ENCODE measurements around the gene HOXC12. TPM values are rescaled to one million over a fixed set of nuclear protein-coding genes. Genes with fewer than 3 reads are reported as not detected.

The HOXC12 gene
- total RNA-seq, 1 experiment from 2014 or later = not detected

DNA sequence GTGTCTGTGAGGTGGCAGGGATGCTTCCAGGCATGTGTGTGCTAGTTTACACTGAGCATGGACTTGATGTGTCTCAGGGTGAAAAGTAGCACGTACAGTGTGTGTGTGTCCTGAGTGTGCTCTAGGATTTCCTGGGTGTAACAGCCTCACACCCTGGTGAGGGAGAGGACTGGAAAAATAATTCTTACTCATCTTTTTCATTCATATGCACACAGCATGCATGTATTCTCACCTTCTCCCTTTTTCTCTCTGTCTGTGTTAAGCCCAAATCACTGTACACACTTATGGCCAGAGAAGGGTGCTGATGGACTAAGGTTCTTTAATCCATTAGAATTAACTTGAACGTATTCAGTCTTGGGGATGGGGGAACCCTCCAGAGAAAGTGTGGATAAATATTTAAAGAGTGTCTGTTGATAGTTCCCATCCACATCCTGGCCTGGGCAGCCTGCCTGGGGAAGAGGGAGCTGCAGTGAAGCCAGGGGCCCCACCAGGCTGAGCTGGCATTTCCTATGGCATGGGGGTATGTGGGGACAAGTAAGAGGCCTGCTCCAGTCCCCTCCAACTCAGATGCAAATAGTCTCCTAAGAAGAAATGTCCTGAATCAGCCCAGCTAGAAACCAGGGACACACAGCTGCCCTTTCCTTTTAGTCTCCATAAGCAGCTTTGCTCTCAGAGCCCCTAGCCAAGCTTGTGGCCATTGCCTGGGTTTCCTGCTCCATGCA is 53.0 kb downstream of the HOXC12 start:
- in situ Hi-C loops (cut with HindIII; ENCODE audit: low pct_unique_long_range_greater_than_20kb, low sequenced_read_pairs) = no loop called here
- no peak for DNase-seq (ENCODE audit: low read depth, low spot score)

DNA sequence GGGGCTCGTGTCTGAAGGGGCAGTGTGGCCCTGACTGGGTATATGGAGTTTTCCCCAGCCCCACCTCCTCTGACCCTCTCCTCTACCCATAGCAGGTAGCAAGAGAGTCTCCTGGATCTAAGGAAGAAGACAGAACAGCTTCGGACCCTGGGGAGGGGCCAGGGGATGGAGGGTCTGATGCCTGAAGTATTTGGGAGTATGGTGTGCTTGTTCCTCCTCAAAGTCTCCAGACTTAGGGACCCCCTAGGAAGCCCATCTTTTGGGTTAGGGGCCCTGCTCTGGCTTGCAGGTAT is 53.5 kb downstream of the HOXC12 start:
- in situ Hi-C loops (cut with HindIII; ENCODE audit: low pct_unique_long_range_greater_than_20kb, low sequenced_read_pairs) = no loop called here
- DNase-seq (ENCODE audit: low read depth, low spot score) = no peak

Small RNA genes lying within 50 kb of the gene (small RNA-seq; reads per million reads assigned to genes)
- 0 reads per million in 2 experiments for gene AC012531.3
- 0 reads per million in 2 experiments for gene AC012531.4
- gene MIR196A2 = 0.02 to 13.1 reads per million in 2 experiments
- 0 reads per million in 2 experiments for gene RF01905
- gene RF01906 = 0 reads per million in 2 experiments

Other genes starting within 250 kb of the HOXC12 start
- gene CALCOCO1, start 227.5 kb upstream of the HOXC12 start, total RNA-seq (2014; rRNA removed; shearing (Covaris generic)) = 40.6 and 43.6 TPM in 2 replicates
- gene CISTR, start 202.9 kb upstream of the HOXC12 start, total RNA-seq (2014; rRNA removed; shearing (Covaris generic)) = not detected in 2 replicates
- gene HOXC13, start 16.1 kb upstream of the HOXC12 start, total RNA-seq (2014; rRNA removed; shearing (Covaris generic)) = 4.7 and 6.1 TPM in 2 replicates
- 0.51 and 0.61 TPM in 2 replicates for gene HOXC11, start 18.2 kb downstream of the HOXC12 start, total RNA-seq (2014; rRNA removed; shearing (Covaris generic))
- 0.08 TPM in 1 of 2 replicates, not detected in the other for gene HOTAIR, start 20.1 kb downstream of the HOXC12 start, total RNA-seq (2014; rRNA removed; shearing (Covaris generic))
- gene HOXC10, start 30.2 kb downstream of the HOXC12 start, total RNA-seq (2014; rRNA removed; shearing (Covaris generic)) = 0.45 and 0.53 TPM in 2 replicates
- 7.2 and 9.4 TPM in 2 replicates for gene HOXC9, start 45.3 kb downstream of the HOXC12 start, total RNA-seq (2014; rRNA removed; shearing (Covaris generic))
- 1.0 and 1.1 TPM in 2 replicates for gene HOXC8, start 54.1 kb downstream of the HOXC12 start, total RNA-seq (2014; rRNA removed; shearing (Covaris generic))
- gene HOXC6, start 73.5 kb downstream of the HOXC12 start, total RNA-seq (2014; rRNA removed; shearing (Covaris generic)) = 1.5 and 2.1 TPM in 2 replicates
- gene HOXC5, start 78.1 kb downstream of the HOXC12 start, total RNA-seq (2014; rRNA removed; shearing (Covaris generic)) = not detected in 2 replicates
- gene HOXC4, start 98.9 kb downstream of the HOXC12 start, total RNA-seq (2014; rRNA removed; shearing (Covaris generic)) = 2.2 and 2.4 TPM in 2 replicates
- gene SMUG1, start 234.1 kb downstream of the HOXC12 start, total RNA-seq (2014; rRNA removed; shearing (Covaris generic)) = 74.3 and 87.8 TPM in 2 replicates

Data from SK-MEL-5 (cell line).